Activated naive CD4-positive, alpha-beta T cell treated with anti-CD3 and anti-CD28 coated beads, Interleukin-2, amount 50 U/mL, for 16 hours (primary cell): ENCODE results near the gene TCFL5.

ENCODE experiments used
- DNase-seq: peaks from one replicate; pipeline ENCODE4 v3.0.0-alpha.2; 2020

TCFL5 gene

GRCh38 chr20:62861726-62862336, at the start of gene TCFL5:
TSS of gene TCFL5 (minus strand) at chr20:62861822. CDS start at chr20:62861670, 152 bp downstream.
- peak; percentile 82 for DNase-seq

GRCh38 chr20:62910777-62911497, 49.3 kb upstream of the TCFL5 start:
- no peak for DNase-seq

- no peak for DNase-seq
Measured at GRCh38 chr20:62910217-62910766, 48.7 kb upstream of the TCFL5 start.

GRCh38 chr20:62908971-62909791, 47.6 kb upstream of the TCFL5 start:
- no peak for DNase-seq

- peak; percentile 47 for DNase-seq
Measured at GRCh38 chr20:62907384-62908317, 46.0 kb upstream of the TCFL5 start.

GRCh38 chr20:62906647-62907375, 45.2 kb upstream of the TCFL5 start:
- no peak for DNase-seq

GRCh38 chr20:62906209-62906608, 44.6 kb upstream of the TCFL5 start:
- DNase-seq: no peak

- DNase-seq: no peak
Measured at GRCh38 chr20:62905536-62906117, 44.0 kb upstream of the TCFL5 start.

- no peak for DNase-seq
Measured at GRCh38 chr20:62902926-62903615, 41.4 kb upstream of the TCFL5 start.

GRCh38 chr20:62901891-62902290, 40.3 kb upstream of the TCFL5 start:
- DNase-seq: no peak

- DNase-seq: no peak
Measured at GRCh38 chr20:62900692-62901584, 39.3 kb upstream of the TCFL5 start.

GRCh38 chr20:62900052-62900691, 38.5 kb upstream of the TCFL5 start:
- DNase-seq: peak; percentile 77

- DNase-seq: no peak
Measured at GRCh38 chr20:62899633-62900051, 38.0 kb upstream of the TCFL5 start.

GRCh38 chr20:62898970-62899632, 37.5 kb upstream of the TCFL5 start:
- no peak for DNase-seq

- DNase-seq: no peak
Measured at GRCh38 chr20:62898093-62898964, 36.7 kb upstream of the TCFL5 start.

- DNase-seq: no peak
Measured at GRCh38 chr20:62897666-62898065, 36.0 kb upstream of the TCFL5 start.

- no peak for DNase-seq
Measured at GRCh38 chr20:62896526-62896925, 34.9 kb upstream of the TCFL5 start.
